Liver (tissue), 9 donors: ENCODE data around the gene THRB. TPM values are rescaled to one million over a fixed set of nuclear protein-coding genes. Genes with fewer than 3 reads are reported as not detected.

Experiments used
- DNase-seq: peaks from one replicate; pipeline ENCODE4 v3.0.0-alpha.2; 2017; ENCODE audit warnings: low spot score
- H3K27ac ChIP-seq, 2 donors: one replicate each; pipeline ENCODE4 v1.7.0; 2013; ENCODE audit warnings: inconsistent platforms in 2 of 2, low read length in 2 of 2, control low read depth in 1 of 2, low read depth in 1 of 2, mild to moderate bottlenecking in 1 of 2
- H3K27me3 ChIP-seq, 4 donors: one replicate each; pipeline versions ENCODE4 v1.6.1 to v1.7.0; 2013; ENCODE audit warnings: low read length in 3 of 4, inconsistent platforms in 1 of 4, mild to moderate bottlenecking in 1 of 4, moderate library complexity in 1 of 4; ENCODE audit not compliant: control insufficient read depth in 4 of 4, insufficient read depth in 4 of 4
- H3K36me3 ChIP-seq, 4 donors: one replicate each; pipeline versions ENCODE4 v1.6.1 to v1.7.0; 2013; ENCODE audit warnings: low read length in 3 of 4, mild to moderate bottlenecking in 3 of 4, low read depth in 1 of 4, moderate library complexity in 1 of 4; ENCODE audit not compliant: control insufficient read depth in 4 of 4, insufficient read depth in 3 of 4
- H3K4me1 ChIP-seq, 4 donors: one replicate each; pipeline versions ENCODE4 v1.6.1 to v1.7.0; 2013; ENCODE audit warnings: low read length in 3 of 4, mild to moderate bottlenecking in 3 of 4, moderate library complexity in 1 of 4; ENCODE audit not compliant: control insufficient read depth in 4 of 4, insufficient read depth in 4 of 4
- H3K4me3 ChIP-seq, 3 donors: one replicate each; pipeline versions ENCODE4 v1.6.1 to v1.7.0; 2013; ENCODE audit warnings: low read length in 3 of 3, control low read depth in 1 of 3, low read depth in 1 of 3, mild to moderate bottlenecking in 1 of 3
- H3K9ac ChIP-seq, 2 donors: one replicate each; pipeline ENCODE4 v1.7.0; 2013; ENCODE audit warnings: low read length in 2 of 2, mild to moderate bottlenecking in 2 of 2, moderate library complexity in 2 of 2, control low read depth in 1 of 2, low read depth in 1 of 2
- H3K9me3 ChIP-seq, 4 donors: one replicate each; pipeline versions ENCODE4 v1.6.1 to v1.7.0; 2013; ENCODE audit warnings: low read length in 3 of 4; ENCODE audit not compliant: control insufficient read depth in 4 of 4
- ATF3 ChIP-seq: IDR thresholded peaks from 2 replicates; pipeline ENCODE4 v1.6.1; 2016; ENCODE audit warnings: antibody characterized with exemption
- CTCF ChIP-seq: fragments of 150-350 bp; IDR thresholded peaks from 2 replicates; pipeline ENCODE4 v1.5.1; 2017; ENCODE audit warnings: improper control_type of control experiment, low read depth, low read length; ENCODE audit not compliant: missing input control
- EGR1 ChIP-seq, 2 donors: IDR thresholded peaks; 2 replicates each; pipeline ENCODE4 v1.6.1; 2016 to 2018; ENCODE audit warnings: antibody characterized with exemption in 2 of 2, low read depth in 2 of 2
- FOXA1 ChIP-seq: IDR thresholded peaks from 2 replicates; pipeline ENCODE4 v1.6.1; 2016; ENCODE audit warnings: antibody characterized with exemption
- FOXA2 ChIP-seq: IDR thresholded peaks from 2 replicates; pipeline ENCODE4 v1.6.1; 2016; ENCODE audit warnings: antibody characterized with exemption
- GABPA ChIP-seq, 2 donors: IDR thresholded peaks in 1 of 2; conservative IDR thresholded peaks in 1 of 2; 2 replicates each; pipeline ENCODE4 v1.6.1; 2016; ENCODE audit warnings: antibody characterized with exemption in 2 of 2, mild to moderate bottlenecking in 1 of 2, moderate library complexity in 1 of 2
- HNF4A ChIP-seq, 2 donors: conservative IDR thresholded peaks; 2 replicates each; pipeline ENCODE4 v1.6.1; 2016; ENCODE audit warnings: antibody characterized with exemption in 2 of 2, mild to moderate bottlenecking in 2 of 2
- HNF4G ChIP-seq: IDR thresholded peaks from 2 replicates; pipeline ENCODE4 v1.6.1; 2016; ENCODE audit warnings: antibody characterized with exemption
- JUND ChIP-seq, 2 donors: IDR thresholded peaks; 2 replicates each; pipeline ENCODE4 v1.6.1; 2016; ENCODE audit warnings: antibody characterized with exemption in 2 of 2
- MAX ChIP-seq: IDR thresholded peaks from 2 replicates; pipeline ENCODE4 v1.6.1; 2016; ENCODE audit warnings: antibody characterized with exemption
- NR2F2 ChIP-seq: IDR thresholded peaks from 2 replicates; pipeline ENCODE4 v1.6.1; 2016; ENCODE audit warnings: antibody characterized with exemption
- RAD21 ChIP-seq, 2 donors: IDR thresholded peaks; 2 replicates each; pipeline ENCODE4 v1.6.1; 2016; ENCODE audit warnings: antibody characterized with exemption in 2 of 2, mild to moderate bottlenecking in 2 of 2
- REST ChIP-seq: IDR thresholded peaks from 2 replicates; pipeline ENCODE4 v1.6.1; 2016; ENCODE audit warnings: antibody characterized with exemption, mild to moderate bottlenecking
- RXRA ChIP-seq, 2 donors: IDR thresholded peaks; 2 replicates each; pipeline ENCODE4 v1.6.1; 2017 to 2018; ENCODE audit warnings: antibody characterized with exemption in 2 of 2, mild to moderate bottlenecking in 1 of 2
- SP1 ChIP-seq: IDR thresholded peaks from 2 replicates; pipeline ENCODE4 v1.6.1; 2018; ENCODE audit warnings: antibody characterized with exemption, mild to moderate bottlenecking
- TAF1 ChIP-seq: conservative IDR thresholded peaks from 2 replicates; pipeline ENCODE4 v1.6.1; 2016; ENCODE audit warnings: antibody characterized with exemption, mild to moderate bottlenecking
- YY1 ChIP-seq: IDR thresholded peaks from 2 replicates; pipeline ENCODE4 v1.6.1; 2016; ENCODE audit warnings: antibody characterized with exemption, mild to moderate bottlenecking
- ZBTB33 ChIP-seq: IDR thresholded peaks from 2 replicates; pipeline ENCODE4 v1.6.1; 2016; ENCODE audit warnings: antibody characterized with exemption
- WGBS: extraction: QIAGEN DNeasy Blood & Tissue Kit; methylation state at CpG from one replicate; pipeline ENCODE4 v1.1.7; 2013; 5-methylcytosine and 5-hydroxymethylcytosine counted together
- polyA plus RNA-seq, 2 donors: library from polyadenylated mRNA; stranded (reverse) in 1 of 2; unstranded in 1 of 2; fragments of 200-250 nt in 1 of 2; fragments of >200 nt in 1 of 2; fragmentation: Nextera tagmentation in 1 of 2; extraction: Ambion mirVana in 1 of 2; gene quantifications; one replicate each; pipeline versions ENCODE4 v1.2.1 to v1.2.3, GENCODE V29; 2013 to 2015
- total RNA-seq, 2 donors: library from RNA; depleted of rRNA; stranded (reverse); fragments of >200 nt; gene quantifications; one replicate each; pipeline ENCODE4 v1.2.3, GENCODE V29; 2014
- donor health status: healthy.
- donor health status: healthy.
- donor health status: healthy.
- donor health status: healthy.
- donor health status: healthy.

Gene THRB
- total and polyA plus RNA-seq, 4 donors, result 5.9 to 23.9 (median 9.3) TPM

- H3K4me3 ChIP-seq, result peak overlapping the region; percentile 87 to 91 (median 88)
- H3K27me3 ChIP-seq, result no peaks in the 10 kb centered on the region
- peak; percentile 47 for DNase-seq
- H3K27ac ChIP-seq, result peak overlapping the region; percentile 98 to 100
- no peaks in the 10 kb centered on the region for H3K9me3 ChIP-seq
- no peak for TF ChIP-seq FOXA2
- peak; percentile 87 for TF ChIP-seq SP1
- peak; percentile 78 for TF ChIP-seq YY1
- no peak for TF ChIP-seq FOXA1
- TF ChIP-seq MAX, result peak; percentile 61
- TF ChIP-seq JUND (IDR thresholded peaks at IDR 0.05), result peak in 1 of 2 donors; percentile 39
- TF ChIP-seq RXRA (IDR thresholded peaks at IDR 0.05), result peak; percentile 62 to 81
- TF ChIP-seq HNF4A (conservative IDR thresholded peaks at IDR 0.05), result peak; percentile 53 to 57
- peak; percentile 89 for TF ChIP-seq TAF1
- TF ChIP-seq CTCF, result no peak
- TF ChIP-seq NR2F2, result peak; percentile 64
- TF ChIP-seq RAD21 (IDR thresholded peaks at IDR 0.05), result peak; percentile 27 to 68
- TF ChIP-seq ZBTB33, result no peak
- peak; percentile 34 for TF ChIP-seq REST
- no peak for TF ChIP-seq GABPA (IDR thresholded peaks at IDR 0.05 in 1 of 2, conservative IDR thresholded peaks at IDR 0.05 in 1 of 2)
- peak; percentile 8 for TF ChIP-seq HNF4G
- peak; percentile 60 for TF ChIP-seq ATF3
- TF ChIP-seq EGR1 (IDR thresholded peaks at IDR 0.05; ENCODE audit: low read depth in 2 of 2), result peak; percentile 71 to 86
- H3K36me3 ChIP-seq, result no peaks in the 10 kb centered on the region
- 2% methylated on average over 50 of the region's 50 CpGs for WGBS
- H3K9ac ChIP-seq, result peak overlapping the region; percentile 94 to 98
- H3K4me1 ChIP-seq, result peaks cover 4 to 41% (median 25%) of the 10 kb centered on the region in 4 donors
These were observed 668 bp downstream of the THRB start for GRCh38 chr3:24493746-24494617.
